Mucosa of stomach (tissue), 1 donor: Measurements from ENCODE around the gene MEOX1.

Source experiments
- H3K27me3 ChIP-seq: one replicate; pipeline ENCODE4 v1.7.0; 2013; ENCODE audit warnings: mild to moderate bottlenecking, low read length; ENCODE audit not compliant: control insufficient read depth, insufficient read depth
- H3K36me3 ChIP-seq: one replicate; pipeline ENCODE4 v1.7.0; 2013; ENCODE audit warnings: low read length; ENCODE audit not compliant: control insufficient read depth, insufficient read depth
- H3K4me1 ChIP-seq: one replicate; pipeline ENCODE4 v1.7.0; 2013; ENCODE audit warnings: mild to moderate bottlenecking, low read length; ENCODE audit not compliant: control insufficient read depth, insufficient read depth
- H3K4me3 ChIP-seq: one replicate; pipeline ENCODE4 v1.7.0; 2013; ENCODE audit warnings: low read length
- H3K9ac ChIP-seq: one replicate; pipeline ENCODE4 v1.7.0; 2013; ENCODE audit warnings: mild to moderate bottlenecking, low read length, moderate library complexity
- H3K9me3 ChIP-seq: one replicate; pipeline ENCODE4 v1.7.0; 2013; ENCODE audit warnings: mild to moderate bottlenecking, low read length, moderate library complexity; ENCODE audit not compliant: control insufficient read depth
- donor health status: Pancreatic carcinoma.

The MEOX1 gene

DNA sequence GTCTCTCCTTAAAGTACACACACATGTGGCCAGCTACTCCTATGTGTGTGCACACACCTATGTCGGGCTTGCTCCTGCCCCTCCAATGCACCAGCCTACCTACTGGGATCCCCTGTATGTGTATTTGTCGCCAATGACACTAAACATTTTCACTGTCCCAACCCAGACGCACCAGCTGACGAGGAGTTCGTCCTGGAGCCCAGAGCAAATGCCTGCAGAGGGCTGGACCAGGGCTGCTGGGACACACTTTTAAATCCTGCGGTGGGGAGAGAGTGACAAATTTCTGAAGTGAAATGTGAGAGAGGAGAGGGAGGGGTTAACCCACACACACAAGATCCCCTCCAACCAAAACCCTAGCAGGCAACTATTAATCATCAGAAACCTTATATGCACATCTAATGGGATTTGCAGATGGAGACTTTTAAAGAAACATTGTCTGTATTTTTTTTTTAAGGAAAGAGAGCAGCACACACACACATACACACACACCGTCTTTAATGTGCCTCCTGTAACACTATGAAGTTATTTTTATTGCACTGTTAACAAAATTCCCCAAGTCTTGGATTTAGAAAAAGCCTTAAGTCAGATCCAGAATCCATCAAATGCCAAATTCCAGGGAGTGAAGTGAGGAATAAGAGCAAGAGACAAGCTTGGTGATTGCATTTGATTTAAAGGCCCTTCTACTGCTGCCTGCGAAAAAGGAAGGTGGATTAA lies at the start of gene MEOX1:
Gene MEOX1 (minus strand): TSS at position 224 of the 714 bp plus-strand sequence. CDS start 388 bp downstream, outside the sequence.
- no peak within 1 kb of the TSS for H3K4me3 ChIP-seq
- peaks cover 3% of the 10 kb centered on the region for H3K27me3 ChIP-seq
- H3K9ac ChIP-seq: no peak within 1 kb of the TSS
- H3K9me3 ChIP-seq: no peaks in the 10 kb centered on the region
- peaks cover 9% of the 10 kb centered on the region for H3K4me1 ChIP-seq
- H3K36me3 ChIP-seq: no peaks in the 10 kb centered on the region

GRCh38 chr17:43710101-43710500 lies 48.4 kb upstream of the MEOX1 start:
- no peak overlapping the region for H3K4me3 ChIP-seq
- no peaks in the 10 kb centered on the region for H3K9me3 ChIP-seq
- H3K27me3 ChIP-seq: peaks cover 20% of the 10 kb centered on the region
- no peak overlapping the region for H3K9ac ChIP-seq
- H3K4me1 ChIP-seq: peaks cover 5% of the 10 kb centered on the region
- no peaks in the 10 kb centered on the region for H3K36me3 ChIP-seq

DNA sequence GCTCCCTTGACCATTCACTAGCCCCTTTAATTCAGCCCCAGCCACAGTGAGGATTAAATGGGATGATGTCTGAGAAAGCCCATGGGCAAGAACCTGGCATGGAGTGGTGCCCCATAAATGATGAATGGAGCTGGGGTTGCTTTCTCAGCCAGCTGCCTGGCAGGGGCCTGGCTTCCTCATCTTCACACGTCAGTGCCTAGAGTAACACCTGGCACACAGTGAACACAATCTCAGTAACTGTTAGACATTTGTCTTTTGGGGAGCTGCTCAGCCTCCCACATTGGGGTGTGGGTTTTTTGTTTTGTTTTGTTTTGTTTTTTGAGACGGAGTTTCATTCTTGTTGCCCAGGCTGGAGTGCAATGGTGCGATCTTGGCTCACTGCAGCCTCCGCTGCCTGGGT lies 47.5 kb upstream of the MEOX1 start:
- Histone ChIP-seq H3K27me3 (peaks cover 22% of the 10 kb centered on the region), H3K4me3 (no peak overlapping the region), H3K36me3 (no peaks in the 10 kb centered on the region), H3K9me3 (no peaks in the 10 kb centered on the region), H3K9ac (no peak overlapping the region), H3K4me1 (peaks cover 5% of the 10 kb centered on the region)

GRCh38 chr17:43707184-43707583 lies 45.5 kb upstream of the MEOX1 start:
- H3K4me1 ChIP-seq: no peaks in the 10 kb centered on the region
- no peak overlapping the region for H3K4me3 ChIP-seq
- no peak overlapping the region for H3K9ac ChIP-seq
- peaks cover 9% of the 10 kb centered on the region for H3K27me3 ChIP-seq
- no peaks in the 10 kb centered on the region for H3K36me3 ChIP-seq
- H3K9me3 ChIP-seq: no peaks in the 10 kb centered on the region

DNA sequence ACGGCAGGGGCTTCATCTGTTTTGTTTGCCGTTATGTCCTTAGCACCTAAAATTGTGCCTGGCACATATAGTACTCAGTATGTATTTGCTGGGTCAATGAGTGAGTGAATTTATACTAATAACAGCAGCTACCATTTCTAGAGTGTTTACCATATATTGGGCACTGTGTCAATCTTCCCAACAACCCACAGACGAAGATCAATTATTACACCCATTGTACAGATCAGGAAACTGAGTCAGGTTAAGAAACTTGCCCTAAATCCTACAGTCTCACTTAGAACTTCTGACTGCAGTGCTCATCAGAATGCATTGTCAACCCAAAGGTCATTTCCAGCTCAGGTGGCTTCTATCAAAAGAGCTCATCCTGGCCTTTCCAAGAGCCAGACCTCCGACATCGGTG lies 44.5 kb upstream of the MEOX1 start:
- no peaks in the 10 kb centered on the region for H3K9me3 ChIP-seq
- H3K4me1 ChIP-seq: no peaks in the 10 kb centered on the region
- peaks cover 8% of the 10 kb centered on the region for H3K27me3 ChIP-seq
- H3K4me3 ChIP-seq: no peak overlapping the region
- H3K9ac ChIP-seq: no peak overlapping the region
- no peaks in the 10 kb centered on the region for H3K36me3 ChIP-seq

- Histone ChIP-seq H3K4me3 (no peak overlapping the region), H3K9me3 (no peaks in the 10 kb centered on the region), H3K4me1 (no peaks in the 10 kb centered on the region), H3K36me3 (no peaks in the 10 kb centered on the region), H3K9ac (no peak overlapping the region), H3K27me3 (peaks cover 7% of the 10 kb centered on the region)
These were observed 41.9 kb upstream of the MEOX1 start for GRCh38 chr17:43703630-43704029.

- H3K4me3 ChIP-seq: no peak overlapping the region
These were observed 40.9 kb upstream of the MEOX1 start for GRCh38 chr17:43702637-43703036.

GRCh38 chr17:43701318-43701743 lies 39.6 kb upstream of the MEOX1 start:
- Histone ChIP-seq H3K9ac (no peak overlapping the region), H3K9me3 (no peaks in the 10 kb centered on the region), H3K4me1 (no peaks in the 10 kb centered on the region), H3K36me3 (no peaks in the 10 kb centered on the region), H3K4me3 (no peak overlapping the region), H3K27me3 (peaks cover 7% of the 10 kb centered on the region)

More at GRCh38 chr17:43702637-43703036, 40.9 kb upstream of the MEOX1 start:
- no peak overlapping the region for H3K9ac ChIP-seq
- no peaks in the 10 kb centered on the region for H3K9me3 ChIP-seq
- H3K4me1 ChIP-seq: no peaks in the 10 kb centered on the region
- H3K36me3 ChIP-seq: no peaks in the 10 kb centered on the region
- peaks cover 7% of the 10 kb centered on the region for H3K27me3 ChIP-seq

DNA sequence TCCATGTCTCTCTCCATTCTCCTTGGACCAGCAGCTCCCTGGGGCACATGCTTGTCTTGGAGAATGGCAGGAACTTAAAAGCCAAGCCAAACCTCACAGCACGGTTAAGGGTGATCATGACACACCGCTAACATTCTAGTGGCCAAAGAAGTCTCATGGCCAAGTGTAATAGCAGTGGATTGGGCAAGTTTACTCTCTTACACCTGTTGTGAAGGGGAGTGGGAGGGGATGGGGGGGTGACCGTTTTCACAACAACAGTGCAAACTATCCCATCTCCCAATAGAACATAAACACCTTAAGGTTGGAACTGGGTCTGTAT lies 37.7 kb upstream of the MEOX1 start:
- Histone ChIP-seq H3K4me3 (no peak overlapping the region), H3K27me3 (peaks cover 3% of the 10 kb centered on the region), H3K9ac (no peak overlapping the region), H3K36me3 (no peaks in the 10 kb centered on the region), H3K4me1 (no peaks in the 10 kb centered on the region), H3K9me3 (no peaks in the 10 kb centered on the region)

DNA sequence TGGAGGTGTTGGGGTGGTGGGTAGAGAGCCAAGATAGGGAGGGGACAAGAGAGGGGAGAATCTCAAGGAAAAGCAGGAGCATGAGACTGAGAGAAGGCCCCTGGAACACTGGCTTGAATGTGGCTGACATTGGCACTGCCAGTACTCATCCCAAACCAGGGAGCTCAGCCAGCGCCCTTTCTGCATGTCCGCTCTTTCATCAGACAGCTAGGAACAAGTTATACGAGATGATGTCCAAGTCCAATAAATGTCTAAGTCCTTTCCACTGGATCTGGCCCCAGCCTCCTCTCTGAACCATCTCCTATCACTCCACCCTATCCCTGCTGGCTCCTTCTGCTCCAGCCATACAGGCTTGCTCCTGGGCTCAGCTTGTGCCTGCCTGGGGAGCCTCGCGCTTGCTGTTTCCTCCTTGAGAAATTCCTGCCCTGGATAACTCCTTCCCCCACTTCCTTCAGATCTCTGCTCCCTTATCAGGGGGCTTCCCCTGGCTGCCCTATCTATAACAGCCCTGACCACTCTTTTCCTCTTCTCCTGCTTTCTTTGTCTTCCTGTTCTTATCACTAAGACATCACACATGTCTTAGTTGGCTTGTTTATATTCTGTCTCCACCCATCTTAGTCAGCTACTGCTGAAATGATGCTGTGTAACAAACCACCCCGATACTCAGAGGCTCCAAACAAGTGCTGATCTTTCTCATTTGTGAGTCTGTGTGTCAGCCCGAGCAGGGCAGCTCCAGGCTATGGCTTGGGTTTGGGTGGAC lies 37.1 kb upstream of the MEOX1 start:
- Histone ChIP-seq H3K36me3 (no peaks in the 10 kb centered on the region), H3K9me3 (no peaks in the 10 kb centered on the region), H3K4me3 (no peak overlapping the region), H3K27me3 (peaks cover 3% of the 10 kb centered on the region), H3K9ac (no peak overlapping the region), H3K4me1 (no peaks in the 10 kb centered on the region)

DNA sequence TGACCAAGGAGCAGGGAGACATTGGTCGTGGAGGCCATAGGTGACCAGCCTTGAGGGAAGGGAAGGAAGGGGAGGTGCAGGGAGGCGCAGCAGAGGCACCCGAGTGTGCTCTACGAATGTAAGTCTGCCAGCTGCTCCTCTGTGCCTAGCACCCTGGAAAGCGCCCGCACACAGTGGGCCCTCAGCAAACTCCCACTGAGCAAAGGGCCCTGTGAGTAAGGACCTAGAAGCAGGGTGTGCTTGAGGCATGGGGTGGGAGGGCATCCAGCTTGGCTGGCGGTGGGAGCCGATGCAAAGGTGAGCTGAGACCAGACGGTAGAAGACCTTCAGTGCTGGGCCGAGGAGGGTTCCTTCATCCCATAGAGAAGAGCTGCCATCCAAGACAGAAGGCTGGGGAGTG lies 36.2 kb upstream of the MEOX1 start:
- Histone ChIP-seq H3K4me1 (no peaks in the 10 kb centered on the region), H3K36me3 (no peaks in the 10 kb centered on the region), H3K9me3 (no peaks in the 10 kb centered on the region), H3K27me3 (peaks cover 3% of the 10 kb centered on the region), H3K4me3 (no peak overlapping the region), H3K9ac (no peak overlapping the region)

DNA sequence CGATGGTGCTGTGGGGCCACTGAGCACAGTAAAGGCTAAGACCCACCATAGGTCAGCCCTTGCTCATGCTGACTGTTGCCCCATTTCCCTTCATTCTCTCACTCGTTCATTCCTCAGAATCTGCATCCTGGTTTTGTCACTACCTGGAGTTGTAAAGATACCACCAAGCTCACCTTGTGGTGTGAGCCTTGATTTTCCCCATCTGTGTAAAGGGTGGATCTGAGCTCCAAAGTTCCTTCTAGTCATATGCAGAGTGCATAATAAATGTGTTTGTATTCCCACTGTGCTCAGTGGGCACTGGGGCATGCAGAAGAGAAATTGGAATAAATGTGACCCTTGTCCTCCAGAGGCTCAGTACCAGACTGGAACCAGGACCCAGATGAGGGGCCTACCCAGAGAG lies 35.2 kb upstream of the MEOX1 start:
- Histone ChIP-seq H3K9ac (no peak overlapping the region), H3K4me3 (no peak overlapping the region), H3K4me1 (no peaks in the 10 kb centered on the region), H3K27me3 (peaks cover 3% of the 10 kb centered on the region), H3K36me3 (no peaks in the 10 kb centered on the region), H3K9me3 (no peaks in the 10 kb centered on the region)
